ENCODE measurements around the gene KCTD1.

Gene KCTD1

DNA sequence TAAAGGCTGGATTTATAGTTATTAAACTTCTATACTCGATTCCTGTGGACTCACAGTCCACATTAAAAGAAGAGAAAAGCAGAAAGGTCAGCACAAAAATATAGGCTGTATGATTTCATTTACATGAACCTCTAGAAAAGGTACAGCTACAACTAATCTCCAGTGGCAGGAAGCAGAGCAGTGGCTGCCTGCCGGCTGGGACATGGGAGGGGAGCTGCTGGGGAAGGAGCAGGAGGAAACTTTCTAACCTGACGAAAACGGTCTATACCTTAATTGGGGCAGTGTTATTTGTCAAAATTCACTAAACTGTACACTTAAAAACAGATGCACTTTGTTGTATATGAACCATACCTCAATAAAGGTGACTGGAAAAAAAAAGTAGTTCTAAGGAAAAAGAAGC, 26.7 kb downstream of the KCTD1 start:
- DNase-seq, result no peak

DNA sequence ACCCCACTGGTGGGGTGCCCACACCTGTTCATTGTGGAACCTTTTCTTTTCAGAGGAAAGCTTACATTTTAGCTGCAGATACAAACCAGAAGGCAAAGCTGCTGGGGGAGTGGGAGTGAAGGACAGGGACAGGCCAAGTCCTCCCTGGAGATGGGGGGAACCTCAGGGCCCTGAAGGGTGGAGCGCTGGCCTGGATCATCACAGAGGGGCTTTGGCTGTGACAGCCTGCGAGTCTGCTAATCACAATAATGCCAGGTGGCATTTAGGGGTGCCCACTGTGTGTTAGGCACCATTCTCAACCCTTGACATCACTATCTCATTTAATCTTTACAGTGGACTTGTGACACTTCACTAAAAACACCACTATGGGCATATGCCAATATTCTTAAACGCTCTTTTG, 27.4 kb downstream of the KCTD1 start:
- DNase-seq, result no peak

DNA sequence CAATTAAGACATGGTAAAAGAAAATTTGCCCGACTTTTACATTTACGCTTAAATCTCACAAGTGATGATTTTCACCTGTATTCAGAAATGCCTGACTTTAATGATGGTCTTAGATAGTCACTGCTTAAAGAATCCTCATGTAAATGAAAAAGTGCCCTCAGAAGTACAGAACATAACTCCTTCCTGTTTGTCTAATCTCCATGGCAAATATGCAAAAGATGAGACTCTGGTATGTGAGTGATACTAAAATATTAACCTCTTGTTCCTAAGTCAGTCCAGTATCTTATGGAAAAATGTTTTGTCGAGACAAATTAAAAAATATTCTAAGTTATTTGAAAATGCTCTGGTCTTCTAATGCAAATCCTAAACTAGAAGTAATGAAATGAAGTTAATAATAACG, 29.2 kb downstream of the KCTD1 start:
- DNase-seq, result no peak

DNA sequence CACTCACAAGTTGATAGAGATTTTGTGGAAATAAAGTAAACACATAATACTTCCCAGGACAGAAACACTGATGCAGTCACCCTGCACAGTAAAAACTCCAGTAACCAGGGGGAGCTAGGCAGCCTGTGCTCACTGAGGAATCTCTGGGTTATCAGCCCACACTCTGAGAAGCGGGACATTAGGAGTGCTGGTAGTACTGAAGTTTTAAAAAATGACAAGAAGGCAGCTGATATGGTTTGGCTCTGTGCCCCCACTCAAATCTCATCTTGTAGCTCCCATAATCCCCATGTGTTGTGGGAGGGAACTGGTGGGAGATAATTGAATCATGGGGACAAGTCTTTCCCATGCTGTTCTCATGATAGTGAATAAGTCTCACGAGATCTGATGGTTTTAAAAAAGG, 31.4 kb downstream of the KCTD1 start:
- no peak for DNase-seq

DNA sequence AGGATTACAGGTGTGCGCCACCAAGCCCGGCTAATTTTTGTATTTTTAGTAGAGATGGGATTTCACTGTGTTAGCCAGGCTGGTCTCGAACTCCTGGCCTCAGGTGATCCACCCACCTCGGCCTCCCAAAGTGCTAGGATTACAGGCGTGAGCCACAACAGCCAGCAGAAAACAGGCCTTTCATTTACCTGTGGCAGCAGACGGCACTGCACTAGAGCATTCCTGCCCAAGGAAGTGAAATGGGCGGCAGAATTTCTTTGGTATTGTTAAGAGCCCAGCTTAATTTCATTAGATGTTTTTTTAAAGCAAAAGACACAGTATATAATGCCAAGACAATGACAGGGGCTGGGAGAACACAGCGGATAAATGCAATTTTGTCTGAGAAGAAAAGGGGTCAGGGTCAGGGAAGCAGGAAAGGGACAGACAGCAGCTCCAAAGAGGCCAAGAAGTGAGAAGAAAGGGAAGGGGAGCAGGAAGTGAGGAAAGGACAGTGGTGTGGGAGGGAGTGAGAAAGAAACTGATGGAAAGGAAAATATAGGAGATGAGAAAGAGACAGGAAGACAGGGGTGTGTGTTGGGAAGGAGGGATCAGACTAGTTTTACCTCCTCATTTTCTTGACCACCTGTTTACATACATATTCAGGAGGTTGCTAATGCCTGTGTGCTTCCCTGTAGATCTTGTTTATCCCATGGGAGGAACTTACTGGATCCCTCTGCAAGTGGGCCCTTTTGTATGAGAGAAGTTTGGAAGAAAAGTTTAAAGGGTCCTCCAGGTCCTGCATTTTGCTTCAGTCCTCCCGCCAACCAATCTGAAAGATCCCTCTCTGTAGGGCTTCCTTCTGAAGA, 32.5 kb downstream of the KCTD1 start:
- no peak for DNase-seq

DNA sequence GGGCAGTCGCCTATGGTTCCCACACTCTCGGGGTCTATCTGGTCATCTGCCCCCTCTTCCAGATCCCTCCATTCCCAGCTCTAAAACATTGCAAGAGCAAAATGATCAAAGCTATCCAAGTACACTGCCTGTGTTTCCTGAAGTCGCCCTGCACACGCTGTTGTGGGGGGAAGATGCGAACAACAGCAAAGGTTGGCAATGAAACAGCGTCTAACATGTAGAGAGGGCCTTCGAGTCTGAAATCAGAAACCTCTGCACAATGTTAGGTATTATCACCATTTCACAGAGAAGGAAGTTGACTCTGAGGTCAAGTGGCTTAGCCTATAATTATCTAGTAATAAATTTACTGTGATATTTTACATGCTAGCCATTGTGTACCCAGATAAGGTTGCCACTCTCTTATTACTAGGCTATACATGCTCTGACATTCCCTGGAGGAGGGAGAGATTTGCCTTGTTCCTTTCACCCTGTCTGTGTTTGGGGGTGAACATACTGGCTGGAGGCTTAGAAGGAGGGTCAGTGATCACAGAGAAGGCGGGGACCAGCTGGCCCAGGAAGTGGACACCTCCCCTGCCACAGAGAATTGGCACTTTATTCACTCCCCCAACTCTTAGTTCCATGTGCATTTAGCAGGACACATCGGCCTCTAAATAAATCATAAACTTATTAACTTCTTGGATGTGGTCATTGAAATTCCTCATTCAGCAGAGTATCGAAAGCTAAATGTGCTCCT, 36.8 kb downstream of the KCTD1 start:
- no peak for DNase-seq

DNA sequence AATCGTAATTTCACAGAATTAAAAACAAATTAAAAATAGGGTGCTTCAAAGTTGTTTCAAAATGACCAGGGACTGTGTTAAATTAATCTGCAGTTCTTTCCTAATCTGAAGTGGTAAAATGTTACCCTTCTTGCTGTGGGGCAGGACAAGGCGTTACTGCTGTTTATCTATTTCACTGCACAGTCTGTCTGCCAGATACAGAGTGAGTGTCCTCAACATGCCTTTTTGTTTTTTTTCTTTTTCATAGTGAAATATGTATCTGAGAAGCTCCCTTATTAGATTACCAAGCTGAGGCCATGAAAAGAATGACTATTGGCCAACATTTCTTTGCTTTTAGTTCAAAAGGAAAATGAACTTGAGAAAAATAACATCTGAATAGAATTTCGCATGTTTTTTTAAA, 38.0 kb downstream of the KCTD1 start:
- no peak for DNase-seq

DNA sequence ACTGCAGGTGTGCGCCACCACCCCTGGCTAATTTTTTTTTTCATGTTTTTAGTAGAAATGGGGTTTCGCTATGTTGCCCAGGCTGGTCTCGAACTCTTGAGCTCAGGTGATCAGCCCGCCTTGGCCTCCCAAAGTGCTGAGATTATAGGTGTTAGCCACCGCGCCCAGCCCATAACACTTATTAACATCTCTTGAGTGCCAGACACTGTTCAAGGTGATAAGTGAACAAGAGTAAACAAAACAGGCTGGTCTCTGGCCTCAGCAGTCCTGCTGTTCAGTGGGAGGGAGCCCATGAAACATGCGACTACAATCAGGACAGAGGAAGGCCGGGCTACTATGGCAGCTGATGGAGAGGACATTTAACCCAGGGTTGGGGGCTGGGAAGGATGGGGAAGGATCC, 42.3 kb downstream of the KCTD1 start:
- DNase-seq, result no peak

DNA sequence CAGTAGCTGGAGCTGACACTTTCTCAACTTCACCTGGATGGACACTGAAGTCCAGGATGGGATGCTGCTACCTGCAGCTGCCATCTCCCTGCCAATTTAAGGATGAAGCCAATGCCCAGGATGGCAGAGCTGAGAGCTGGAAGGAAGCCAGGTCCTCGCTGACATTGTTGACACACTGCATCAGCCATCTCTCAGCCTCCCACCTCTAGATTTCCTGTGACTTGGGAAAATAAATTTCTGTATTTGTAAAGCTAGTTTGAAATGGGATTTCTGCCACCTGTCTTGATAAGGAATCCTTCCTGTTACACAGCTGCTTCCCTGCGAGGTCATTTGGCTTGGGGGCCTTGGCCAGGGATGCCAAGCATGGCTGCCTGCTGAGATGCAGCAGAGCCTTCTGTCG, 43.5 kb downstream of the KCTD1 start:
- DNase-seq, result no peak

DNA sequence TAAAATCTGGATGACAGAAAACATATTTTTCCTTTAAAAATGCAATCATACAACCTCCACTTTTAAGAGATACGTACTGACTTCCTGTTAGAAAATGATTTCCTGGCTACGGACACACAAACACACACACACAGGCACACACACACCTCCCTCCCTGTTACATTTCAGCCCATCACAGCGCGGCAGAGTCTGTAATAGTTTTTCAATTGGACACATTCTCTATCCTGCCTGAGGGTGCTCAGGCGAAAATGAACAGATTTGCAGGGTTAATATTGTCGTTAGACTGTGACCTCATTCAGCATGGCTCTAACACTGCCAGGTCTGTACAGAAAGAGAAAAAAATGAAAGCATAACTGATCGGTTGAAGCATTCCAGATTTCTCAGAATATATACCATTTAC, 45.0 kb downstream of the KCTD1 start:
- DNase-seq, result no peak

DNA sequence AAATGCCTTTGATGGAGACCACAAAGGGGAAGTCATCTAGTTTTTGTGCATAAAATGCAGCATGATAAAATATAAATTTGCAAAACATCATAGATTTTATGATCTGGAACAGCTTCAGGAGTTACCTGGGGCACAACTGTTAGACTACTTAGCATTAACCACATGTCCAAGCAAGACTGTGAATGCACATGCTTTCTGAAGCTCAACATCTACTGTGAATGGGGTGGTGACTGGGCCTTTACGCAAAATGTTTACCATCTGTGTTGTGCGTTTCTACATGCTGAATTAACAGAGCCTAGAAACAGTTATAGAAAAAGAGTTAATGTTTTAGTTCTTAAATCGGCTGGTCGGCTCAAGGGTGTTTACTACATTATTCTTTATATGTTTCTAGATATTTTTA, 45.5 kb downstream of the KCTD1 start:
- DNase-seq, result no peak

DNA sequence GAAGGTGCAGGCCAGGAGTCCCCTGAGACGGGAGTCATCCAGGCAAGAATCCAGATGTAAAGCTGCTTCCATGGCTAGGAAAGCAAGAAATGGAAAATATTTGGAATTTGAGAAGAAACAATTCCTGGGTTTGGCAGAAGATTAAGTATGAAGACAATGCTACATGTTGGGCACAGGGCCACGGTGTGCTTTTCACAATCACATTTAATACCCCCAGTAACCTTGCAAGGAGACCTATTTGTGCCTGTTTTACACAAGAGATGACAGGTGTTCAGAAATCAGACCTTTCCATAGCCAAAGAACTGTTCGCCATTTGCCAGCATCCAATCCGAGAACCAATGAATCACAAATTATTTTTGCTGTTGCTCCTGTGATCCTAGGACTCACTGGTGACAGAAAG, 50.5 kb downstream of the KCTD1 start:
- no peak for DNase-seq

DNA sequence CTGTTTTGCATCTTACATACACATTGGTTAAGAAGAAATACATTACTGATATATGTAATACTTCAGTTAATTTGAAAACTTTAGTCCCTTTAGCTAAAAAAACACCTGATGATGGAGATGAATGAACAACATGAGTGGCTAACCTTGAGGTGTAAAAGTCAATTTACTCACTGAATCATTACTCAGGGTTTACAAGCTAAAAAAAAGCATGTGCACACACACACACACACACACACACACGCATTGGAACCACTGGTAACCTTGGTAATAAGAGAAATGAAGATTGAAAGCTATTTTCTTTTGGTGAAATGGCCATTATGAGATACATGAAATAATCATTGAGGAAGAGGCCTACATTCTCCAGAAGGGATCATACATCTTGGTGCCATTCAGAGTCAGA, 51.8 kb downstream of the KCTD1 start:
- DNase-seq, result no peak

DNA sequence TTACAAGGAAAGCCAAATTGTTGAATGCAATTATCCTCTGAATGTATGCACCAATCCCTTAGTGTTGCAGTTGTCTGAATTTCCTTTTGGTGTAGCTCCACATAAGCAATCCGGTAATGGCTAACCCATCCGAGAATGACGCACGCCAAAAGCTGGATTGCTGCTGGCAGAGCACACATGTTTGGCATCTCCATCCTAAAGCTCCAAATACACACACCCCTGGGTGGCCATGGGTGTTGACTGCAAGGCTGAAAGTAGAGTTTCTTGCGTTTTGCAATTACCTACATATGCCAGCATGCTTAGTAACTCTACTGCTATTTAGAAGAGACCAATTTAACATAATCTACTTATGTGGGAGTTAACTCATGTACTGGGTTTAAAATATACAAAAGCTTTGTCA, 53.1 kb downstream of the KCTD1 start:
- DNase-seq, result no peak

DNA sequence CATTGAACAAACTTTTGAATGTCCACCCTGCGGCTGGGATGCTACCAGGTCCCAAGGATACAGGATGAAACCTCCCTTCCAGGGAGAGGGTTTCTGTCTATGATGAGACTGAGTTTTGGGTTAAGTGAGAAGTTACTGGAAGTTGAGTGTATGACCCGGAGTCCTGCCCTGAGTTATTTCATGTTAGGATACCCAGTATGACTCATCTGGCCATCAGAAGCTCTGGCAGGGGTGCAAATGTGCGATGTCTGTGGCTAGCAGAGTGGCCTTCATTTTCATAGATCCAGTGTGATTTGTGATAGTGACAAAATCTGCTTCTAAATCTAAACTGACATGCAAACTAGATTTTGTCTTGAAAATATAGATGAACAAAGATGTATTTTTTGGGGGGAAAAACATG, 55.3 kb downstream of the KCTD1 start:
- DNase-seq, result no peak

DNA sequence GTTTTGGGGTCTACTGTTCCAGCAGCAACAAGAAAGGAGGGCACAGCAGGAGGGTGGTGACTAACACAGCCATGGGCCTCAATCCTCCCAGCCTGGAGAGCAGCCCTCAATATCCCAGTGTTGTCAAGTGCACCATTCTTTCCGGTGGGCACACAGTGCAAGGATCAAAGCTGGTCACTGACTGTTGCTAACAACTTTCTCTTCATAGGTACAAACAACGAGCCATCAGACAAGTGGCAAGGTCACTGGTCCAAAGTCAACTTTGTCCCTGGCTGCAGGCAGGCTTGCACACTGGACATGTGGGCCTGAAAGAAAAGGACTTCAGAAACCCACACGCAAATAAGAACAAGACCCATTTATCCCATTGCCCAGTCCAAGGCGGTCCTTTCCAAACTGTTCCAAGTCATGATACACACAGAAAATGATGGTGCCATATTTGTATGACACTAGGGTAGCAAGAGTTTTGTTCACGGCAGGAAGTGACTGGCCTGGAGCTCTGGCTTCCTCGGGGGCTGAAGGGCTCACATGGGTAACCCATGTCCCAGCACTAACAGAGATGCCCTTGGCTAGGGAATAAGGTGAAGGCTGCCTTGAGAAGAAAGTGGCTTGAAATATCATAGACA, 57.0 kb downstream of the KCTD1 start:
- no peak for DNase-seq

DNA sequence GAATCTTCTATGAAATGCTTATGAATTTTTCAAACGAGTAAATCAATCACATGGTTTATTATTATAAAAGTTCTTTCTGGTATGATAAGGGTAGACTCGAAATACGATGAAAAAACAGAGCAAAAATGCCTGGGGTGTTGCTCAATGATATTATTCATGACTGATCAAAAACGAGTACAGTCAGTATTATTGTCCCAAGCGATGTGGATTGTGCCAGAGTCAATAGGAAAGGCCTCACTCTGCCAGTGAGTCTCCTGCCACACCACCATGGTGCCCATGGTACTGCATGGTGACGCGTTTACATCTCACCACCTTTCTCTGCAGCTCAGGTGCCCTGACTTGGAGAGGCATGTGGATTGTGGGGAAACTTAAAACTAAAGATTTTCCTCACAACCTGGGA, 58.5 kb downstream of the KCTD1 start:
- no peak for DNase-seq

DNA sequence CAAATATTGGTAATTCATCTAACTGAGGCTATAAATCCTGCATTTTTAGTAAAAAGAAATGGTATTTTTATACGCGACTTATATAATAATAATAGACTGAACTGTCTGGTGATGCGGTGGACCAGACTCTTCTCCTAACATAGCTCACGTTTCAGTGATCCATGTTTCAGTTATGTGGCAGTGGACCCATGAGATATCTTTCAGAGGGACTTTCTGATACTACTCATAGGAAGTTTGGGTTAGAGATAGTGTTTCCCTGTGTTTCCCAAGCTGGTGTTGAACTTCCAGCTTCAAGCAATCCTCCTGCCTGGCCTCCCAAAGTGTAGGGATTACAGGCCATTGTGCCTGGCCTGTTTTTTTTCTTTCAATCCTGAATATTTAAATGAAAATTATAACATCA, 59.2 kb downstream of the KCTD1 start:
- DNase-seq, result no peak

DNA sequence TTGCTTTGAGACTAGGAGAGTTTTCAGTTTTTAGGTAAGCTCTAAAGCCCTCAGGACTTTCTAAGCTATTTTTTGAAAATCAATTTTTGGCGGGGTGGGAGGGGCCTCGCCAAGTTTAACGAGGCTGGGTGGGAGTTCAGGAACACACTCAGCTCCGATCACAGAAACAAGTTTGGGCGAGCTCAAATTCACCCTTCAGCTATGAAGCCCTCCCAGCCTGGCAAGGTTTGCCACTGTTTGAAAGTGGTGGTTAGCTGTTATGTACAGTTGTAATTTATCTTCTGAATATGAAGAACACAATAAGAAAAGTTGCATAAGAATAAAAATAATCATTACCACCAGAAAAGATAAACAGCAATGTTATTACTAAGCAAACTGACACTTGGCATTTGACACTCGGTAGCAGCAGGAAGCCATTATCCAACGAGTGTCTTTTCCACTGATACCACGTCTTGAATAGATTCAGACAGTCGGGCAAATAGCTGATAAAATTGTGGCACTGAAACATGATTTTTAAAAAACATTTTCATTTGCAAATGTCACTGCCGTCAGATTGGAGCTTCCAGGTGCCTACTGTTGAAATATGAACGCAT, 59.8 kb downstream of the KCTD1 start:
- no peak for DNase-seq

DNA sequence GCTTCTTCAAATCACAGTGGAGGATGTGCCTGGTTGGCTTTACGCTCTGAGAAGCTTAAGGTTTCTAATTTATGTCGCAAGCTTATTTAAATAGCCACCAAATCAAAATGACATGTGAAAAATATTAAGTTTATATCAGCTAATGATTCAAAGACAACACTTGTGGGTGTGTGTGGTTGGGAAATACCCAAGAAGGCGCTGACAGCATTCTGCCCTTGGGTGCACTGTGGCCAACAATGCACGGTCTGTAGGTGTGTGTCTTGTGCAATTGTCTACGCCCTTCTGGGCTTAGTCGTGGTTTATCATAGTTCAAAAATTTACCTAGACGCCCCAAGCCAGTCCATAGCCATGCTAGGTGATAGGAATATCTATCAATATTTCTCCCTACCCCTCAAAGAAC, 60.9 kb downstream of the KCTD1 start:
- peak; percentile 27 for DNase-seq

DNA sequence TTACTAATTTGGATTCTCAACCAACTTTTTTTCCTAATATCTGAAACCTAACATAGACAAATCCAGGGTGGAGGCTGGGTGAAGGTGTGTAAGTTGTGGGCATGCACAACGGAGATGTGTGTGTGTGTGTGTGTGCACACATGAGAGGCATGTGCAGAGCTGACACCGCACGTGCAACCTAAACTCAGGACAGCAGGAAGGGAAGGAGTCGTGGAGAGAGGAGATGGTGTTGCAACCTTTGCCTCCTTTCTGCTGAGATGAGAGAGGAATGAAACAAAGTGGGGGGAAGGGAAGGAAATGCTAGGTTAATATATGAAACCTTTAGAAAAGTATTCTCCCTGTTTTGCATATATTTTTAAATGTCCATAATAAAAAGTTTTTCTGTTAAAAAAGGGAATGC, 64.7 kb downstream of the KCTD1 start:
- DNase-seq, result no peak

DNA sequence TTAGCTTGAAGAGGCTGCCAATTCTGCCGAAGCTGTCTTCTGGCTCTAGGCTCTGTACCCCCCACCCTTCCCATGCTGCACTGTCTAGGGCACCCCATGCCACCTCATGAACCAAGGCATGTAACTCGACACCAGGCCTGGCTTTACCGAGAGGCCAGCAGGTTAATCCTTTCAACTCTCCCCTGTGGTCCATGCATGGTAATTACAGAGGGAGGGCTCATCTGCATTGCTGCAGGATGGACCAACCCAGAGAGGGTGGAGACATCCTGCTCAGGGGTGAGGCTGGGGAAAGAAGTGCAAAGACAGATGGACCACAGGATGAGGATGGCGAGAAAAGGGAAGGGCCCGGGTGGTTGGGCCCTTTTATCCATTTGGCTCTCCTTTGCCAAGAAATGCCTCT, 65.8 kb downstream of the KCTD1 start:
- no peak for DNase-seq

DNA sequence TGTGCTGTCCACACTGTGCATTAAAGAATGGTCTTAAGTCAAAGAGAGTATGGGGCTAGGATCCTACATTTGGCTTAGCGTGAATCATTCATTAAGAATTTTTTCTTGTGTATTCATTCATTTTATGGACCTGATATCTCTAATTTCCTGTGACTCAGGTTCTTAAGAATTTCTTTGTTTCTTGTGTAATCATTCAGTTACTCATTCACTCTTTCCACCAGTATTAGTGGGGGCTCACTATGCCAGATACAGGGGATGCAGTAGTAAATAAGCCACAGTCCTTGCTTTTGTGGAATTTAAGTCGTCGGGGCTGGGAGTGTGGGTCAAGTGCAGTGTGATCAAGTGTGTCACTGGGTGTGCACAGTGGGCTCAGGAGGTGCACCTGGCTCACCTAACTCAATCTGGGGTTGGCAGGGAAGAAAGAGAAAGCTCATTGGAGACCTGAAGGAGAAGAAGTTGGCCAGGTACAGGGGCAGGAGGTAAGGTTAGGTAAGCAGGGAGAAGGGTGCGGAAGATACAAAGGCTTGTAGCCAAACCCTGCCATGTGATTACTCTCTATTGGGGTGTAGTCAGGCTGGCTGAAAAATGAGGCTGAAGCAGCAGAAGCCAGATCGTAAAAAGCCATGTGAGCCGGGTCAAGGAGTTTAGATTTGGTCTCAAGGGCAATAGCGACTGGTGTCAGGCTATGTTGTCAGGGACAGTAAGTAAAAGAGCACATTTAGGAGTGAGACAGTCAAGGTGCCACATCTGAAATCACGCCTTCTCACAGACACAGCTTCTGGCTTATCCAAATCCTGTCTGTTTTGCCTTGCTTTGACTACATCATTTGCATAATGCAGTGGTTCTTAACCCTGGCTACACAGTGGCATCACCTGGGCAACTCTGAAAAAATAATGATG, 67.2 kb downstream of the KCTD1 start:
- DNase-seq, result no peak

Data from stimulated activated CD8-positive, alpha-beta memory T cell treated with anti-CD3 and anti-CD28 coated beads, Interleukin-4, amount 100 ng/mL, for 48 hours (primary cell).